ENCODE data around the gene LRP4. TPM values are rescaled to one million over a fixed set of nuclear protein-coding genes. Genes with fewer than 3 reads are reported as not detected.
A peak's percentile ranks its signal among the peaks of the same experiment; 100 is the strongest.

LRP4 gene
- total RNA-seq, 3 donors from 2014 or later = 5.2 to 7.5 (median 6.4) TPM

DNA sequence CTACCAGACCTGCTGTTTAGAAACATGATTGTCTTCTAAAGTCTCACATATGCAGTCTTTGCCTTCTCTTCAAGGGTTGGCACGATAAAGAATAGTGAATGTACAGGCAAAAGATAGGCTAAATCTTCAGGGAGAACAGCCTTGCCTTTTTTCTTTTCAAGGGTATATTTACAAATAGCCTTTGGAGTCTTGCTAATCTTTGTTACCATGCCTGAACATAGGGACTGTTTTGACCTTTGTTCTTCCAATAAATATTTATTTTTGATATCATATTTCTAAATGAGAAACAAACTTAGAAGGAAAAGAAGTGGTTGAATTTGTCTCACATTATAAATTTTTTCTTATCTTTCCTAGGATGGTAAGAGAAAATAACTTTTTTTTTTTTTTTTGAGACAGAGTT, 30.9 kb upstream of the LRP4 start:
- no peak for DNase-seq (ENCODE audit: low spot score in 2 of 2)
- no peaks in the 10 kb centered on the region for H3K9me3 ChIP-seq
- H3K4me1 ChIP-seq = no peaks in the 10 kb centered on the region
- intact Hi-C loops (cut with DNase I; ENCODE audit: low total_unique reads) = no loop called here
- no peak overlapping the region for H3K4me3 ChIP-seq
- no peaks in the 10 kb centered on the region for H3K27me3 ChIP-seq
- no peaks in the 10 kb centered on the region for H3K36me3 ChIP-seq
- TF ChIP-seq, protein P1, sequence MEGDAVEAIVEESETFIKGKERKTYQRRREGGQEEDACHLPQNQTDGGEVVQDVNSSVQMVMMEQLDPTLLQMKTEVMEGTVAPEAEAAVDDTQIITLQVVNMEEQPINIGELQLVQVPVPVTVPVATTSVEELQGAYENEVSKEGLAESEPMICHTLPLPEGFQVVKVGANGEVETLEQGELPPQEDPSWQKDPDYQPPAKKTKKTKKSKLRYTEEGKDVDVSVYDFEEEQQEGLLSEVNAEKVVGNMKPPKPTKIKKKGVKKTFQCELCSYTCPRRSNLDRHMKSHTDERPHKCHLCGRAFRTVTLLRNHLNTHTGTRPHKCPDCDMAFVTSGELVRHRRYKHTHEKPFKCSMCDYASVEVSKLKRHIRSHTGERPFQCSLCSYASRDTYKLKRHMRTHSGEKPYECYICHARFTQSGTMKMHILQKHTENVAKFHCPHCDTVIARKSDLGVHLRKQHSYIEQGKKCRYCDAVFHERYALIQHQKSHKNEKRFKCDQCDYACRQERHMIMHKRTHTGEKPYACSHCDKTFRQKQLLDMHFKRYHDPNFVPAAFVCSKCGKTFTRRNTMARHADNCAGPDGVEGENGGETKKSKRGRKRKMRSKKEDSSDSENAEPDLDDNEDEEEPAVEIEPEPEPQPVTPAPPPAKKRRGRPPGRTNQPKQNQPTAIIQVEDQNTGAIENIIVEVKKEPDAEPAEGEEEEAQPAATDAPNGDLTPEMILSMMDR (IDR thresholded peaks at IDR 0.05) = no peak
- no peak for TF ChIP-seq POLR2A (IDR thresholded peaks at IDR 0.05)
- no peak for TF ChIP-seq POLR2AphosphoS5 (IDR thresholded peaks at IDR 0.05)
- no peak overlapping the region for H3K27ac ChIP-seq

DNA sequence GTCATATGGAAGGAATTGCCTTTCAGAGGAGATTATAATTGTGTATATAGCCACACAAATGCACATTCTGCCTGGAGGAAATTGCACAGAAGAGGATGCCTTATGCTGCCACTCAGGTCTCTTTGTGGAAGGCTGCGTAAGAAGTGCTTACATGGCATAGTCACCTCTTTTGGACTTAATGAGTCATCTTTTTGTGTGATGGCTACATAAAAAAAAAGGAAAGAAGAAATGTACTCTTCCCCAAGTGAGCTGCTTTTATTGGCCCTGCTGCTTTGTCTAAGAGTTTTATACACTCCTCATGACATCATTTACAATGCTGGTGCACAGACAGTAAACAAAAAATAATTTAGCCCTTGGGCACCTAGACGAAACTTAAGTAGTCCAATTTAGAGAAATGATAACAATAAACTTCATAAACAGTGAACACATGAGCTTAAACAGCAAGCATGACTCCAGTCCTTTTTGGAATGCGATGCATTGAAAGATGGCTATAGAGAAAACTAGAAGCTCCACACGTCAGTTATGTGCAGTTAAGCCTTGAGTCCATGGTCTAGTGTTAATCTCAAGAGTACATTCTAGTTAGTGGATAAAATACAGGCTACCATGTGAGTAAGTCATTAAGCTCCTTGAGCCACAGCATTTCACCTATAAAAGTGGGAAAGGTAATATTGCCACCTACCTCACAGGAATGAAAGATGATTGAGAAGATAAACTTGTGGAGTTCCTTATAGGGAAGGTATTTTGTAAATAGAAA, 30.2 kb upstream of the LRP4 start:
- intact Hi-C loops (cut with DNase I; ENCODE audit: low total_unique reads) = no loop called here
- peak overlapping the region in 1 of 2 donors; percentile 2 for H3K27ac ChIP-seq
- DNase-seq (ENCODE audit: low spot score in 2 of 2) = no peak

DNA sequence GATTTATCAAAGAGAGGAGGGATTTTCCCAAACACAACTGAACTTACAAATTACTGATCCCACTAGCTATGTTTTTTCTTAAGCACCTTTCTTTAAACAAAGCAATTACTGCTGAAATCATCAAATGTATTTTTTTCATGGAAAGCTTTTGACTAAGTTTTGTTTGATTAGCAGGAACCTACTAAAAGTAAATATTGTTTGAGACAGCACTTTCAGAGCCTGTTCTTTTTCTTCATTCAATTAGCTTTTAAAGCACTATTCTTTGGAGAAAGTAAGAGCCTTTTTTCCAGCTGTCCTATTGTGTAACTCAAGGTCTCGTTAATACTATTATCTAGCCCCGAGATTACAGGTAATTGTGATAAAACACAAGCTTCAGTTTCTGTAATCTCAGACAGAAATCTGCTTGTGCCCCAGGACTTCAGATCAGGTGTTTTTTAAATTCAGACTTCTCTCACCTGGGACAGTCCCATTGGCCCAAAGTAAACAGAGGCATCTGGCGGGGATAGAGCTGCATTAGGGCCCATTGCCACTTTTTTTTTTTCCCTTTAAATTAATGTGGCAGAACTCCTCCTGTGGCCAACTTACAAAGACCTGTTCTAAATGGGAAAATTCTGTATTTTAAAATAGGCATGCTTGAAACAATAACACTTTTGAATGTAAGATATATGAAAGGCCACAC, 29.2 kb upstream of the LRP4 start:
- Histone ChIP-seq H3K9me3 (no peaks in the 10 kb centered on the region), H3K4me3 (no peak overlapping the region), H3K36me3 (no peaks in the 10 kb centered on the region), H3K27ac (peak overlapping the region; percentile 2 to 3), H3K4me1 (no peaks in the 10 kb centered on the region), H3K27me3 (no peaks in the 10 kb centered on the region)
- intact Hi-C loops (cut with DNase I; ENCODE audit: low total_unique reads) = no loop called here
- no peak for TF ChIP-seq POLR2A (IDR thresholded peaks at IDR 0.05)
- TF ChIP-seq, protein P1 (IDR thresholded peaks at IDR 0.05) = no peak
- no peak for TF ChIP-seq POLR2AphosphoS5 (IDR thresholded peaks at IDR 0.05)
- no peak for DNase-seq (ENCODE audit: low spot score in 2 of 2)

More for the DNA sequence above, 30.2 kb upstream of the LRP4 start:
- H3K4me3 ChIP-seq = no peak overlapping the region
- H3K36me3 ChIP-seq = no peaks in the 10 kb centered on the region
- no peaks in the 10 kb centered on the region for H3K9me3 ChIP-seq
- no peaks in the 10 kb centered on the region for H3K27me3 ChIP-seq
- H3K4me1 ChIP-seq = no peaks in the 10 kb centered on the region
- TF ChIP-seq, protein P1 (IDR thresholded peaks at IDR 0.05) = no peak
- TF ChIP-seq POLR2AphosphoS5 (IDR thresholded peaks at IDR 0.05) (no peak), POLR2A (IDR thresholded peaks at IDR 0.05) (no peak)

DNA sequence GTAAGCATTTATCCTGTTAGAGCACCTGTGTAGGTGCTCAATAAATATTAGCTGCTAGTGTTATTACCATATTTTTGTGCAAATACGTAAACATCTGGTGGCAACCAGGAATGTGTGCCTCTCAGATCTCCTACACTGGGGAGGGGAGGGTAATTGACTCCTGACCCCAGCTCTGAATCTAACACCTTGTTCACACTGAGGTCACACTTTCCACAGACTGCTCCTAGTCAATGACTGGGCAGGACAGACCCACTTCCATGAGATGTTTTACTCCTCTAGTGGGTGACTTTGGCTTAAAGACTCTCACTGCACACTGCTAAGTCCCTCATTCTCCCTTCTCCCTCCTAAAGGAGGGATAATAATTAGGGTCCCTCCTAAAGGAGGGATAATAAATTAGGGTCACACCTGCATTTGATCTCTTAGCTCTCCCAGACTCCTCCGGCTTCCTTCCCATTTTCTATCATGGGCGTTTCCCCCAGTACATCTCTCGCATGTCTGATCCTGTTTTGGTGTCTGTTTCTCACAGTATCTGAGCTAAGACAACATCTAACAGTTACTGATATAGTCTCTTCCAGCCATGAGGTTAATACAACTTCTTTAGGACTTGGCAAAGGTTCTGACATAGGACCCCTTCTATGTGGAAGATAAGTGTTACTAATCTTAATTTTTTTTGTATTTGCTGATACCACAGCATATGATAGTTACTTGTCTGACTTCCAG, 26.2 kb upstream of the LRP4 start:
- TF ChIP-seq POLR2A (IDR thresholded peaks at IDR 0.05) = no peak
- no peak for TF ChIP-seq POLR2AphosphoS5 (IDR thresholded peaks at IDR 0.05)
- TF ChIP-seq, protein P1 (IDR thresholded peaks at IDR 0.05) = no peak
- no peak for DNase-seq (ENCODE audit: low spot score in 2 of 2)
- H3K27me3 ChIP-seq = no peaks in the 10 kb centered on the region
- H3K27ac ChIP-seq = no peak overlapping the region
- H3K4me1 ChIP-seq = no peaks in the 10 kb centered on the region
- H3K4me3 ChIP-seq = no peak overlapping the region
- no peaks in the 10 kb centered on the region for H3K9me3 ChIP-seq
- intact Hi-C loops (cut with DNase I; ENCODE audit: low total_unique reads) = no loop called here
- H3K36me3 ChIP-seq = no peaks in the 10 kb centered on the region

DNA sequence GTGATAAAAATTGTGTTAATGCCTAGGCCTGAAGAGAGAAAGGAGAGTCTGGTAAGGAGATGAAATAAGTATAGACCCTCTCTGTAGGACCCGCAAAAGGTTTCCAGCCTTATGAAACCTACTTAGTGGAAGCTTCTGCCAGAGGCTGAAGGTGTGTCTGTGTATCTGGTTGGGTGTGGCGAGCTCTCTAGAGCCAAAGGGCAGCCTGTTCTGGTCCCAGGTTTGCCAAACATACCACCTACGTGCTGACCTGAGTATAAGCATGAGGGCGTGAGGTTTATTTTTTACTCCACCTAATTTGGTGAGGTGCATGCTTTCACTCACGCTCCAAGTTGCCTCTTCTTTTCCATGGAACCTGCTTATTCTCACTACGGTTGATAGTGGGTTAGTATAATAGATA, 23.8 kb upstream of the LRP4 start:
- no peaks in the 10 kb centered on the region for H3K27me3 ChIP-seq
- TF ChIP-seq POLR2AphosphoS5 (IDR thresholded peaks at IDR 0.05) (no peak), POLR2A (IDR thresholded peaks at IDR 0.05) (no peak)
- TF ChIP-seq, protein P1 (IDR thresholded peaks at IDR 0.05) = no peak
- intact Hi-C loops (cut with DNase I; ENCODE audit: low total_unique reads) = no loop called here

More for the DNA sequence above, 23.8 kb upstream of the LRP4 start:
- no peak for DNase-seq (ENCODE audit: low spot score in 2 of 2)
- no peaks in the 10 kb centered on the region for H3K9me3 ChIP-seq
- H3K27ac ChIP-seq = no peak overlapping the region
- no peaks in the 10 kb centered on the region for H3K36me3 ChIP-seq
- H3K4me1 ChIP-seq = no peaks in the 10 kb centered on the region
- no peak overlapping the region for H3K4me3 ChIP-seq
